Thyroid gland (tissue), 4 donors: ENCODE results near the gene TK1. TPM values are rescaled to one million over a fixed set of nuclear protein-coding genes. Genes with fewer than 3 reads are reported as not detected.

Experiments
- DNase-seq, 2 donors: peaks; one replicate each; pipeline ENCODE4 v3.0.0-alpha.2; 2019
- H3K27ac ChIP-seq, 3 donors: fragments of 200-600 bp; sonication (generic); 1 replicate in 2 of 3; 2 replicates in 1 of 3; pipeline ENCODE4 v1.5.1; 2016 to 2019; ENCODE audit warnings: mild to moderate bottlenecking in 1 of 3, moderate library complexity in 1 of 3
- H3K27me3 ChIP-seq: fragments of 200-600 bp; sonication (generic); one replicate; pipeline ENCODE4 v1.5.1; 2019
- H3K36me3 ChIP-seq, 2 donors: fragments of 200-600 bp; sonication (generic); one replicate each; pipeline ENCODE4 v1.5.1; 2016 to 2019
- H3K4me1 ChIP-seq, 2 donors: fragments of 200-600 bp; sonication (generic); one replicate each; pipeline ENCODE4 v1.5.1; 2017 to 2019
- H3K4me3 ChIP-seq, 3 donors: fragments of 200-600 bp; sonication (generic); replicated peaks in 1 of 3; 1 replicate in 2 of 3; 2 replicates in 1 of 3; pipeline ENCODE4 v1.5.1; 2016; ENCODE audit warnings: mild to moderate bottlenecking in 1 of 3
- H3K9me3 ChIP-seq: fragments of 200-600 bp; sonication (generic); one replicate; pipeline ENCODE4 v1.5.1; 2017
- CTCF ChIP-seq, 6 experiments: fragments of 200-600 bp in 3 of 6; fragments of 450-650 bp in 3 of 6; sonication (generic) in 3 of 6; IDR thresholded peaks; one replicate each; pipeline ENCODE4 v1.5.1; 2016 to 2019; ENCODE audit warnings: antibody characterized with exemption in 6 of 6, mild to moderate bottlenecking in 2 of 6, inconsistent platforms in 1 of 6, moderate library complexity in 1 of 6
- POLR2A ChIP-seq, 2 donors: fragments of 450-650 bp; IDR thresholded peaks; one replicate each; pipeline ENCODE4 v1.6.1; 2017; ENCODE audit warnings: antibody characterized with exemption in 2 of 2, mild to moderate bottlenecking in 2 of 2, moderate library complexity in 1 of 2
- WGBS, 2 donors: methylation state at CpG; one replicate each; pipeline ENCODE4 v1.1.5; 2017; 5-methylcytosine and 5-hydroxymethylcytosine counted together
- intact Hi-C: fragments of 100-400 bp; cut with DNase I; formaldehyde crosslinking; loops from one replicate; pipeline ENCODE4 v1.15.1; 2023
- total RNA-seq, 4 donors: library from RNA; depleted of rRNA; stranded (reverse); fragments of >200 nt; gene quantifications; one replicate each; pipeline ENCODE4 v1.2.3, GENCODE V29; 2016

Gene TK1
- total RNA-seq, 4 donors from 2014 or later = 1.1 to 2.7 (median 1.9) TPM

DNA sequence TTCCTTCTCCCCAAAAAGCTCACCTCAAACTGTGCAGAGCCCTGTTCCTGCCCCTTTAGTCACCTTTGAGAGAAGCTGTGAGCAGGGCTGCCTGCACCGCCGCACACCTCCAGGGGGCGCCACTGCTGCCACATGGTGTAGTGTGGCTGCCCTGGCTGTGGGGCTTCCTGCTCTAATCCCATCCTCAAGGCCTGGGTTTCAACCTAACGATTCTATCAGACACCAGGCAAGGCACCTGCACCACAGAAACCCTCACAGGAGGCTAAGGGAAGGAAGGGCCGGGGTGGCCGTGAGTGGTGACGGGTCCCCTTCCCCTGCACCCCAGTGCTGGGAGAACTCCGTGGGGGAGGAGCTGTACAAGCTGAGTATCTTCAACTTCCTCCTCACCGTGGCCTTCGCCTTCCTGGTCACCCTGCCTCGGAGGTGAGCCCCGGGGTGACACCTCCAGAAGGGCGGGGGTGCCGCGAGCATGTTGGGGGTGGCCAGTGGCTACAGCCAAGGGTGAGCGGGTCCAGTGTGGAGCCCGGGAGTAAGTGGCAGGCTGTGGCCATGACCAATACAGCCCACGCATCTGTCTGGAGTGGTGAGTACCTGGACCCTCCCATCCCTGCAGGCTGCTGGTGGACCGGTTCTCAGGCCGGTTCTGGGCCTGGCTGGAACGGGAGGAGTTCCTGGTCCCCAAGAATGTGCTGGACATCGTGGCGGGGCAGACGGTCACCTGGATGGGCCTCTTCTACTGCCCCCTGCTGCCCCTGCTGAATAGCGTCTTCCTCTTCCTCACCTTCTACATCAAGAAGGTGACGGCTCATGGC, 49.3 kb downstream of the TK1 start:
- Histone ChIP-seq H3K9me3 (no peaks in the 10 kb centered on the region), H3K4me3 (no peak overlapping the region), H3K27ac (no peak overlapping the region), H3K36me3 (no peaks in the 10 kb centered on the region), H3K4me1 (peaks cover 6 to 21% of the 10 kb centered on the region in 2 donors), H3K27me3 (no peaks in the 10 kb centered on the region)
- TF ChIP-seq CTCF (IDR thresholded peaks at IDR 0.05) (peak in 1 of 6 experiments; percentile 2), POLR2A (IDR thresholded peaks at IDR 0.05) (no peak)
- intact Hi-C loops = no loop called here
- no peak for DNase-seq
- 70 to 72% methylated on average over 17 to 24 of the region's 26 CpGs for WGBS, 2 donors

DNA sequence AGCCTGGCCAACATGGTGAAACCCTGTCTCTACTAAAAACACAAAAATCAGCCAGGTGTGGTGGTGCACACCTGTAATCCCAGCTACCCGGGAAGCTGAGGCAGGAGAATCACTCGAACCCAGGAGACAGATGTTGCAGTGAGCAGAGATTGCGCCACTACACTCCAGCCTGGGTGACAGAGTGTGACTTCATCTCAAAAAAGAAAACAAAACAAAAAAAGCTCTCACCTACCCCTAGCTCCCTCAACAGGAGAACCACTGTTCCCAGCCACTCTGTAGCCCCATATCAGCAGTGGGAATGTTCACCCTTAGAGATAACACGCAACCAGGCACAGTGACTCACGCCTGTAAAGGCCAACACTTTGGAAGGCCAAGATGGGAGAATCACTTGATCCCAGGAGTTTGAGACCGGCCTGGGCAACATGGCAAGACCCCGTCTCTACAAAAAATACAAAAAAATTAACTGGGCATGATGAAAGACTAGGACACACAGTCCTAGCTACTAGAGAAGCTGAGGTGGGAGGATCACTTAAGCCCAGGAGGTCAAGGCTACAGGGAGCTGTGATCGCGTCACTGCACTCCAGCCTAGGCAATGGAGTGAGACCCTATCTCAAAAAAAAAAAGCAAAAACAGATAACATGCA, 50.9 kb downstream of the TK1 start:
- no peaks in the 10 kb centered on the region for H3K9me3 ChIP-seq
- no peak for TF ChIP-seq CTCF (IDR thresholded peaks at IDR 0.05)
- TF ChIP-seq POLR2A (IDR thresholded peaks at IDR 0.05) = no peak
- H3K4me1 ChIP-seq = peaks cover 14 to 24% of the 10 kb centered on the region in 2 donors
- intact Hi-C loops = no loop called here
- no peak overlapping the region for H3K4me3 ChIP-seq
- H3K27me3 ChIP-seq = no peaks in the 10 kb centered on the region
- WGBS, 2 donors = 93 to 97% methylated on average over 9 of the region's 9 CpGs
- DNase-seq = no peak
- H3K36me3 ChIP-seq = no peaks in the 10 kb centered on the region
- no peak overlapping the region for H3K27ac ChIP-seq

GRCh38 chr17:78134899-78135385, 51.9 kb downstream of the TK1 start:
- H3K9me3 ChIP-seq = no peaks in the 10 kb centered on the region
- H3K27me3 ChIP-seq = no peaks in the 10 kb centered on the region
- no peak for TF ChIP-seq CTCF (IDR thresholded peaks at IDR 0.05)
- TF ChIP-seq POLR2A (IDR thresholded peaks at IDR 0.05) = no peak
- intact Hi-C loops = no loop called here
- H3K36me3 ChIP-seq = no peaks in the 10 kb centered on the region
- H3K27ac ChIP-seq = no peak overlapping the region
- DNase-seq = no peak
- H3K4me3 ChIP-seq = no peak overlapping the region
- peaks cover 8 to 24% of the 10 kb centered on the region in 2 donors for H3K4me1 ChIP-seq
- WGBS, 2 donors = 65 to 85% methylated on average over 4 to 5 of the region's 9 CpGs

DNA sequence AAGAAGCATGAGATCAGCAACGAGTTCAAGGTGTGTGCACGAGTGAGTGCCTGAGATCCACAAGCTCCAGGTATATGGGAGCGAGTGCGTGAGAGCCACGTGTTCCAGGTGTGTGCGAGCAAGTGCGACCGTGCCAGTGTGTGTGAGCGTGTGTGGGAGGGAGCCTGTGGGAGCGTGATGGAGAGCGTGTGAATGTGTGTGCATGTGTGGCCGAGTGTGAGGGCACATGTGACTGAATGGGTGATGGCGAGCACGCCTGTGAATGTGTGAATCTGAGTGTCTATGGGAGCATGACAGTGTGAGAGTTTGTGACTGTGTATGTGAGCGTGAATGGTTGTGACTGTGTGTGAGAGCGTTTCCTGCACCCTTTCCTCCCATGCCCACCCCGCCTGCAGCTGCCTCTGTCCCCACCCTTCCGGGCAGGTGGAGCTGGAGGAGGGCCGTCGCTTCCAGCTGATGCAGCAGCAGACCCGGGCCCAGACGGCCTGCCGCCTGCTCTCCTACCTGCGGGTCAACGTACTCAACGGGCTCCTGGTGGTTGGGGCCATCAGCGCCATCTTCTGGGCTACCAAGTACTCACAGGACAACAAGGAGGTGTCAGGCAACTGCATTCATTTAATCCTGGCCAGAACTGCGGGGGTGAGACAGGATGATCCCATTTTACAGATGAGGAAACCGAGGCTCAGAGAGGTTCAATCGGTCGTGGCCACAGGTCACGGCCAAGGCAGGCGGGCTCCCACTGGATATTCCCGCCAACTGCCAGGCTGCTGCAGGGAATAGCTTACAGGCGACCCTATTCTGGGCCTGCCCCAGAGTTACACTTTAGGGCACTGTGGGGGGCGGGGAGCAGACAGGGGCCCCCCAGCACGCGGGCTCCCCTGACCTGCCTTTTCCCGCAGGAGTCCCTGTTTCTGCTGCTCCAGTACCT, 52.6 kb downstream of the TK1 start:
- Histone ChIP-seq H3K9me3 (no peaks in the 10 kb centered on the region), H3K27ac (no peak overlapping the region), H3K27me3 (no peaks in the 10 kb centered on the region), H3K36me3 (no peaks in the 10 kb centered on the region), H3K4me1 (peaks cover 8 to 31% of the 10 kb centered on the region in 2 donors), H3K4me3 (no peak overlapping the region)
- peak in 1 of 2 donors; percentile 39 for DNase-seq
- 63 to 72% methylated on average over 28 of the region's 39 CpGs for WGBS, 2 donors
- no peak for TF ChIP-seq POLR2A (IDR thresholded peaks at IDR 0.05)
- TF ChIP-seq CTCF (IDR thresholded peaks at IDR 0.05) = peak in 3 of 6 experiments; percentile 27 to 36 (median 31)
- intact Hi-C loops = no loop called here
